OCI-LY3 (cell line): ENCODE data around the gene FIS1.
"Not testable (repeated sequence)": the region's sequence is repeated elsewhere in the genome, so short reads cannot be mapped to it uniquely, and the experiment has no call there.

Experiments
- H2AFZ ChIP-seq: fragments of 200-600, 300-600 bp; shearing (Covaris generic); 2 replicates; pipeline ENCODE4 v1.6.0; 2014; ENCODE audit warnings: antibody characterized with exemption, low read depth, low read length
- H3K27ac ChIP-seq: fragments of 200-600, 300-600 bp; sonication (generic); 2 replicates; pipeline ENCODE4 v1.5.1; 2014; ENCODE audit warnings: mild to moderate bottlenecking, low read length, moderate library complexity, mixed read lengths
- H3K27me3 ChIP-seq: fragments of 200-600, 300-600 bp; sonication (generic); 2 replicates; pipeline ENCODE4 v1.6.1; 2014; ENCODE audit warnings: low read depth, low read length, mixed read lengths
- H3K36me3 ChIP-seq: fragments of 200-600, 300-600 bp; sonication (generic); replicated peaks from 2 replicates; pipeline ENCODE3; 2014; ENCODE audit warnings: low read depth, low read length, mixed read lengths
- H3K4me1 ChIP-seq: fragments of 300-600, 200-600 bp; sonication (generic); 2 replicates; pipeline ENCODE4 v1.6.1; 2014; ENCODE audit warnings: low read length, mixed read lengths
- H3K4me2 ChIP-seq: fragments of 200-600, 300-600 bp; sonication (generic); 2 replicates; pipeline ENCODE4 v1.6.1; 2014; ENCODE audit warnings: low read length, mixed read lengths
- H3K4me3 ChIP-seq: fragments of 300-600, 200-600 bp; sonication (generic); 2 replicates; pipeline ENCODE4 v1.5.1; 2014; ENCODE audit warnings: antibody characterized with exemption, mild to moderate bottlenecking, low read length, moderate library complexity
- H3K79me2 ChIP-seq: fragments of 300-600, 200-600 bp; shearing (Covaris generic); 2 replicates; pipeline ENCODE4 v1.6.1; 2014; ENCODE audit warnings: mild to moderate bottlenecking, low read length, mixed read lengths
- H3K9ac ChIP-seq: fragments of 300-600, 200-600 bp; shearing (Covaris generic); 2 replicates; pipeline ENCODE4 v1.6.0; 2014; ENCODE audit warnings: mild to moderate bottlenecking, low read length, moderate library complexity
- H3K9me3 ChIP-seq: fragments of 200-600, 300-600 bp; shearing (Covaris generic); 2 replicates; pipeline ENCODE4 v1.6.1; 2014; ENCODE audit warnings: low read length, mixed read lengths; ENCODE audit not compliant: insufficient read depth
- H4K20me1 ChIP-seq: fragments of 200-600, 300-600 bp; sonication (generic); 2 replicates; pipeline ENCODE4 v1.6.1; 2016; ENCODE audit warnings: low read length, mixed read lengths; ENCODE audit not compliant: insufficient read depth
- CTCF ChIP-seq: fragments of 200-600, 300-600 bp; sonication (generic); IDR thresholded peaks from 2 replicates; pipeline ENCODE4 v1.5.1; 2014; ENCODE audit warnings: antibody characterized with exemption, low read length, low read depth
- EZH2phosphoT487 ChIP-seq: fragments of 200-600 bp; shearing (Covaris generic); IDR thresholded peaks from 2 replicates; pipeline ENCODE4 v1.6.1; 2018; ENCODE audit warnings: antibody characterized with exemption, mixed run types, low read depth

The FIS1 gene

GRCh38 chr7:101273206-101273605, 28.3 kb upstream of the FIS1 start:
- Histone ChIP-seq H3K4me2 (no peak overlapping the region), H3K4me3 (no peak overlapping the region), H3K9me3 (no peaks in the 10 kb centered on the region), H3K9ac (no peak overlapping the region), H3K27me3 (0 out of 2 replicates have a peak, but pooled peaks cover 2% of the 10 kb centered on the region), H3K4me1 (no peaks in the 10 kb centered on the region), H2AFZ (no peak overlapping the region), H3K36me3 (no peaks in the 10 kb centered on the region), H3K27ac (no peak overlapping the region), H3K79me2 (no peaks in the 10 kb centered on the region), H4K20me1 (no peaks in the 10 kb centered on the region)
- no peak for TF ChIP-seq CTCF
- TF ChIP-seq EZH2phosphoT487: no peak

- Histone ChIP-seq H3K4me2 (no peak overlapping the region), H3K9me3 (no peaks in the 10 kb centered on the region), H3K36me3 (no peaks in the 10 kb centered on the region), H3K27me3 (0 out of 2 replicates have a peak, but pooled peaks cover 2% of the 10 kb centered on the region), H3K9ac (no peak overlapping the region), H3K4me1 (no peaks in the 10 kb centered on the region), H4K20me1 (no peaks in the 10 kb centered on the region), H3K79me2 (no peaks in the 10 kb centered on the region), H2AFZ (no peak overlapping the region), H3K4me3 (no peak overlapping the region), H3K27ac (no peak overlapping the region)
- TF ChIP-seq EZH2phosphoT487: no peak
- no peak for TF ChIP-seq CTCF
Observed at GRCh38 chr7:101271021-101271420, 26.1 kb upstream of the FIS1 start.

GRCh38 chr7:101269664-101270063, 24.8 kb upstream of the FIS1 start:
- no peaks in the 10 kb centered on the region for H3K4me1 ChIP-seq
- H4K20me1 ChIP-seq: no peaks in the 10 kb centered on the region
- H3K79me2 ChIP-seq: no peaks in the 10 kb centered on the region
- no peak overlapping the region for H3K4me2 ChIP-seq
- H3K27me3 ChIP-seq: 0 out of 2 replicates have a peak, but pooled peaks cover 2% of the 10 kb centered on the region
- TF ChIP-seq CTCF (no peak), EZH2phosphoT487 (no peak)
- no peaks in the 10 kb centered on the region for H3K36me3 ChIP-seq
- H2AFZ ChIP-seq: no peak overlapping the region
- H3K27ac ChIP-seq: no peak overlapping the region
- H3K4me3 ChIP-seq: no peak overlapping the region
- H3K9me3 ChIP-seq: no peaks in the 10 kb centered on the region
- no peak overlapping the region for H3K9ac ChIP-seq

GRCh38 chr7:101265622-101266516, 21.0 kb upstream of the FIS1 start:
- no peak for TF ChIP-seq EZH2phosphoT487
- no peak for TF ChIP-seq CTCF
- H2AFZ ChIP-seq: no peak overlapping the region
- H3K36me3 ChIP-seq: no peaks in the 10 kb centered on the region
- H3K4me2 ChIP-seq: no peak overlapping the region
- H3K27ac ChIP-seq: no peak overlapping the region
- no peaks in the 10 kb centered on the region for H3K79me2 ChIP-seq
- H3K4me3 ChIP-seq: no peak overlapping the region
- H3K9me3 ChIP-seq: no peaks in the 10 kb centered on the region
- H3K4me1 ChIP-seq: no peaks in the 10 kb centered on the region
- H4K20me1 ChIP-seq: no peaks in the 10 kb centered on the region
- no peaks in the 10 kb centered on the region for H3K27me3 ChIP-seq
- no peak overlapping the region for H3K9ac ChIP-seq

- not testable (repeated sequence) for H3K27me3 ChIP-seq, H3K4me2 ChIP-seq, H3K4me3 ChIP-seq, H3K4me1 ChIP-seq, H2AFZ ChIP-seq, H3K36me3 ChIP-seq, H3K27ac ChIP-seq, H3K79me2 ChIP-seq, H4K20me1 ChIP-seq, H3K9ac ChIP-seq, H3K9me3 ChIP-seq
Observed at GRCh38 chr7:101264102-101264706, 19.3 kb upstream of the FIS1 start.
